Measurements from ENCODE around the gene SEL1L3. TPM values are rescaled to one million over a fixed set of nuclear protein-coding genes. Genes with fewer than 3 reads are reported as not detected.

Gene SEL1L3
- total RNA-seq, 1 donor from 2014 or later, result 14.4 TPM

GRCh38 chr4:25818876-25819275 is 43.9 kb downstream of the SEL1L3 start:
- no peaks in the 10 kb centered on the region for H3K36me3 Mint-ChIP-seq
- H3K4me3 Mint-ChIP-seq, result no peak overlapping the region
- H3K4me1 Mint-ChIP-seq, result peaks cover 8% of the 10 kb centered on the region
- no peak for TF ChIP-seq CTCF (IDR thresholded peaks at IDR 0.05; ENCODE audit: unreplicated experiment)
- H3K9me3 Mint-ChIP-seq, result no peaks in the 10 kb centered on the region
- H3K27ac Mint-ChIP-seq, result no peak overlapping the region
- no peaks in the 10 kb centered on the region for H3K27me3 Mint-ChIP-seq (ENCODE audit: low read depth)
- DNase-seq (ENCODE audit: low spot score in 2 of 2, unreplicated experiment in 2 of 2), result no peak

- Mint-ChIP-seq H3K27me3 (ENCODE audit: low read depth) (no peaks in the 10 kb centered on the region), H3K4me1 (peaks cover 11% of the 10 kb centered on the region), H3K9me3 (no peaks in the 10 kb centered on the region), H3K36me3 (no peaks in the 10 kb centered on the region), H3K4me3 (no peak overlapping the region), H3K27ac (no peak overlapping the region)
- no peak for DNase-seq (ENCODE audit: low spot score in 2 of 2, unreplicated experiment in 2 of 2)
- no peak for TF ChIP-seq CTCF (IDR thresholded peaks at IDR 0.05; ENCODE audit: unreplicated experiment)
These were observed 44.4 kb downstream of the SEL1L3 start for GRCh38 chr4:25818371-25818871.

- H3K9me3 Mint-ChIP-seq, result no peaks in the 10 kb centered on the region
These were observed 45.6 kb downstream of the SEL1L3 start for GRCh38 chr4:25817059-25817681.

GRCh38 chr4:25816591-25817058 is 46.2 kb downstream of the SEL1L3 start:
- no peak for DNase-seq (ENCODE audit: low spot score in 2 of 2, unreplicated experiment in 2 of 2)
- no peak for TF ChIP-seq CTCF (IDR thresholded peaks at IDR 0.05; ENCODE audit: unreplicated experiment)
- H3K4me3 Mint-ChIP-seq, result no peak overlapping the region
- no peaks in the 10 kb centered on the region for H3K36me3 Mint-ChIP-seq
- no peaks in the 10 kb centered on the region for H3K27me3 Mint-ChIP-seq (ENCODE audit: low read depth)
- H3K27ac Mint-ChIP-seq, result no peak overlapping the region
- peaks cover 13% of the 10 kb centered on the region for H3K4me1 Mint-ChIP-seq
- H3K9me3 Mint-ChIP-seq, result no peaks in the 10 kb centered on the region

More at GRCh38 chr4:25817059-25817681, 45.6 kb downstream of the SEL1L3 start:
- Mint-ChIP-seq H3K27ac (no peak overlapping the region), H3K36me3 (no peaks in the 10 kb centered on the region), H3K4me3 (no peak overlapping the region), H3K4me1 (peaks cover 11% of the 10 kb centered on the region), H3K27me3 (ENCODE audit: low read depth) (no peaks in the 10 kb centered on the region)
- no peak for DNase-seq (ENCODE audit: low spot score in 2 of 2, unreplicated experiment in 2 of 2)
- TF ChIP-seq CTCF (IDR thresholded peaks at IDR 0.05; ENCODE audit: unreplicated experiment), result no peak

GRCh38 chr4:25815586-25815985 is 47.2 kb downstream of the SEL1L3 start:
- TF ChIP-seq CTCF (IDR thresholded peaks at IDR 0.05; ENCODE audit: unreplicated experiment), result no peak
- H3K27ac Mint-ChIP-seq, result no peak overlapping the region
- no peaks in the 10 kb centered on the region for H3K36me3 Mint-ChIP-seq
- H3K4me3 Mint-ChIP-seq, result no peak overlapping the region
- no peaks in the 10 kb centered on the region for H3K27me3 Mint-ChIP-seq (ENCODE audit: low read depth)
- H3K9me3 Mint-ChIP-seq, result no peaks in the 10 kb centered on the region
- no peak for DNase-seq (ENCODE audit: low spot score in 2 of 2, unreplicated experiment in 2 of 2)
- peaks cover 19% of the 10 kb centered on the region for H3K4me1 Mint-ChIP-seq

Measured in mesothelial cell of epicardium (in vitro differentiated cells).